DOHH2 (cell line): Measurements from ENCODE around the gene TFAP2D.

ENCODE experiments used
- H3F3A ChIP-seq: fragments of 200-600 bp; sonication (generic), shearing (Covaris generic); 2 replicates; pipeline ENCODE4 v1.6.0; 2016; ENCODE audit warnings: antibody characterized with exemption, mild to moderate bottlenecking; ENCODE audit not compliant: control insufficient read depth, insufficient read depth
- H3K27ac ChIP-seq: fragments of 200-600 bp; sonication (generic); 2 replicates; pipeline ENCODE4 v1.5.1; 2014; ENCODE audit warnings: low read depth, mild to moderate bottlenecking, low read length, moderate library complexity
- H3K27me3 ChIP-seq: fragments of 200-600 bp; sonication (generic); 2 replicates; pipeline ENCODE4 v1.6.1; 2014; ENCODE audit warnings: mild to moderate bottlenecking, low read length, mixed read lengths; ENCODE audit not compliant: control insufficient read depth
- H3K36me3 ChIP-seq: fragments of 200-600 bp; sonication (generic); 2 replicates; pipeline ENCODE4 v1.6.1; 2014; ENCODE audit warnings: mild to moderate bottlenecking, low read length, moderate library complexity, mixed read lengths; ENCODE audit not compliant: control insufficient read depth
- H3K4me1 ChIP-seq: fragments of 200-600 bp; sonication (generic); 2 replicates; pipeline ENCODE4 v1.6.1; 2014; ENCODE audit warnings: mild to moderate bottlenecking, low read length, mixed read lengths; ENCODE audit not compliant: control insufficient read depth
- H3K4me2 ChIP-seq: fragments of 200-600 bp; sonication (generic); 2 replicates; pipeline ENCODE4 v1.6.0; 2014; ENCODE audit warnings: mild to moderate bottlenecking, low read length, moderate library complexity
- H3K4me3 ChIP-seq: fragments of 200-600 bp; sonication (generic); 2 replicates; pipeline ENCODE4 v1.5.1; 2014; ENCODE audit warnings: mild to moderate bottlenecking, low read length, mixed read lengths
- H3K79me2 ChIP-seq: fragments of 200-600 bp; sonication (generic); 2 replicates; pipeline ENCODE4 v1.6.1; 2014; ENCODE audit warnings: mild to moderate bottlenecking, low read length, mixed read lengths; ENCODE audit not compliant: control insufficient read depth
- H3K9me2 ChIP-seq: fragments of 200-600 bp; sonication (generic); replicated peaks from 2 replicates; pipeline ENCODE4 v1.6.1; 2014; ENCODE audit warnings: mild to moderate bottlenecking, low read length, mixed read lengths; ENCODE audit not compliant: control insufficient read depth
- H3K9me3 ChIP-seq: fragments of 200-600 bp; sonication (generic); 2 replicates; pipeline ENCODE4 v1.6.1; 2014; ENCODE audit warnings: antibody characterized with exemption, low read length, mixed read lengths; ENCODE audit not compliant: control insufficient read depth, insufficient read depth
- H4K20me1 ChIP-seq: fragments of 200-600 bp; sonication (generic); 2 replicates; pipeline ENCODE4 v1.6.0; 2014; ENCODE audit warnings: low read depth, mild to moderate bottlenecking, antibody characterized with exemption, low read length, moderate library complexity; ENCODE audit not compliant: control insufficient read depth, insufficient read depth
- CTCF ChIP-seq: fragments of 200-600 bp; sonication (generic); IDR thresholded peaks from one replicate; pipeline ENCODE4 v1.5.1; 2014; ENCODE audit warnings: antibody characterized with exemption, mild to moderate bottlenecking, low read depth, low read length; ENCODE audit not compliant: poor library complexity, severe bottlenecking
- EZH2phosphoT487 ChIP-seq: fragments of 200-600 bp; sonication (generic); IDR thresholded peaks from 2 replicates; pipeline ENCODE4 v1.6.1; 2017; ENCODE audit warnings: borderline replicate concordance, mild to moderate bottlenecking, antibody characterized with exemption, low read length, moderate library complexity, mixed read lengths

The TFAP2D gene

DNA sequence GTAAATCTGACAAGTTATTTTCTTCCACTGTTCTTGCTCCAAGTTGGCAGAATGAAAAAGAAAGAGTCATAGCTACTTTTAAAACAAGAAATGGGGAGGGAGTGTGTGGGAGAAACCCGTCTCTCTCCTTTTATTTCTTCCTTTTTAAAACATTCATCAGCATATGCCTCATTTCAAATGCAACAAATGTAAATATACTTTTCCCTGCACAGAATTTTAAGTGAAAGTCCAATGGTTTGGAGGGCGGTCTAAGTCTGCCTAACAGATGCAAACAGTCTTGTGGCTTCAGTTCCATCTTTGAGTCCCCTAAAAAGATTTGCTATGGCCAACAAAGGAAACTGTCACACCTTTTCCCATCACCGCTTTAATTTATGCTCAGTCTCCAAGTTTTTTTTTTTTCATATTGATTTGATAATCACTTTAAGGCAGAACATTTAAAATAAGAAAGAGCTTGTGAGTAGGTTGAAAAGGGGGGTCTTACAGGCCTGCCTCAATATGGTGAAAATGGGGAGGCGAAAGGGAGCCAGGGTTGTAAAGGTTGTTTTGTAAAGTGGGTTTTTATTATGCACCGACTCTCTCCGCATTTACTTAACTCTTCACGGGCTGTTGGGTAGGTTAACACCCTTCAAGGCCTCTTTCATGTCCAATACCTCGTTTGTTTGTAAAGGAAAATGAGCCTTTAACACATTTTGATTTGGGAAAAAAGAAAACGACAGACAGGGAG lies 4.6 kb downstream of the TFAP2D start:
- no peaks in the 10 kb centered on the region for H3K9me3 ChIP-seq
- H4K20me1 ChIP-seq: no peaks in the 10 kb centered on the region
- H3K36me3 ChIP-seq: no peaks in the 10 kb centered on the region
- H3K4me2 ChIP-seq: no peak overlapping the region
- H3K27me3 ChIP-seq: no peaks in the 10 kb centered on the region
- TF ChIP-seq EZH2phosphoT487: no peak
- no peak for TF ChIP-seq CTCF
- no peak overlapping the region for H3K27ac ChIP-seq
- no peaks in the 10 kb centered on the region for H3K79me2 ChIP-seq
- H3F3A ChIP-seq: no peaks in the 10 kb centered on the region
- H3K9me2 ChIP-seq: no peaks in the 10 kb centered on the region
- H3K4me3 ChIP-seq: no peak overlapping the region
- no peaks in the 10 kb centered on the region for H3K4me1 ChIP-seq

- no peaks in the 10 kb centered on the region for H3K27me3 ChIP-seq
- no peak overlapping the region for H3K4me2 ChIP-seq
- H4K20me1 ChIP-seq: no peaks in the 10 kb centered on the region
- H3K36me3 ChIP-seq: no peaks in the 10 kb centered on the region
- no peaks in the 10 kb centered on the region for H3F3A ChIP-seq
- H3K9me3 ChIP-seq: no peaks in the 10 kb centered on the region
- no peaks in the 10 kb centered on the region for H3K79me2 ChIP-seq
- no peaks in the 10 kb centered on the region for H3K9me2 ChIP-seq
- H3K4me3 ChIP-seq: no peak overlapping the region
- H3K27ac ChIP-seq: no peak overlapping the region
- no peak for TF ChIP-seq CTCF
- TF ChIP-seq EZH2phosphoT487: no peak
- H3K4me1 ChIP-seq: no peaks in the 10 kb centered on the region
These were observed 5.2 kb downstream of the TFAP2D start for GRCh38 chr6:50718566-50718965.

GRCh38 chr6:50720623-50721022 lies 7.3 kb downstream of the TFAP2D start:
- no peaks in the 10 kb centered on the region for H3K4me1 ChIP-seq
- no peaks in the 10 kb centered on the region for H3K27me3 ChIP-seq
- H3K9me3 ChIP-seq: no peaks in the 10 kb centered on the region
- no peak for TF ChIP-seq EZH2phosphoT487
- no peak for TF ChIP-seq CTCF
- no peaks in the 10 kb centered on the region for H3K36me3 ChIP-seq
- H3K27ac ChIP-seq: no peak overlapping the region
- no peaks in the 10 kb centered on the region for H3F3A ChIP-seq
- no peaks in the 10 kb centered on the region for H3K79me2 ChIP-seq
- no peak overlapping the region for H3K4me2 ChIP-seq
- no peaks in the 10 kb centered on the region for H4K20me1 ChIP-seq
- no peaks in the 10 kb centered on the region for H3K9me2 ChIP-seq
- no peak overlapping the region for H3K4me3 ChIP-seq

DNA sequence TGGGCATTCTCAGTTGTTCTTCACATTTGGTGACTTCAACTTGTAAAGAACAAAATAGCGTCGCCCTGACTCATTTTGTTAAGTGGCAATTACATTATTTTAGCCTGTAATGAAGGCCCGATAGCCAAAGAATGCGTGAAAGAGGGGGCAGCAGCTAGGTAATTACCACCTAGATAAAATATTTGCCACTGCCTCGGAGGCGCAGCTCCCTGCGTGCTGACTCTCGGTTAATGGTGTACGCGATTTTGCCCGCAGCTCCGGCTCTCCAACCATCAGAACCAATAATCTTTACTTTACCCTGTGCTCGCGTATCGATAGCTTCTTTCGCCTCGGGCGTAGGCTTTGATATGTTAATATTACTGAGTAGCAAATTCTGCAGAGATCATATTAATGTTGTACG lies 8.7 kb downstream of the TFAP2D start:
- Histone ChIP-seq H4K20me1 (no peaks in the 10 kb centered on the region), H3K36me3 (no peaks in the 10 kb centered on the region), H3K27me3 (no peaks in the 10 kb centered on the region), H3K9me3 (no peaks in the 10 kb centered on the region), H3K4me2 (no peak overlapping the region), H3K9me2 (no peaks in the 10 kb centered on the region), H3K79me2 (no peaks in the 10 kb centered on the region), H3K4me3 (no peak overlapping the region), H3K27ac (no peak overlapping the region), H3F3A (no peaks in the 10 kb centered on the region), H3K4me1 (no peaks in the 10 kb centered on the region)
- no peak for TF ChIP-seq EZH2phosphoT487
- TF ChIP-seq CTCF: no peak
